HG02981 (cell line): ENCODE results near the gene MEGF9.
"Not testable (repeated sequence)": the region's sequence is repeated elsewhere in the genome, so short reads cannot be mapped to it uniquely, and the experiment has no call there.

Experiments
- ATAC-seq: cut with Tn5 transposase; IDR thresholded peaks from one replicate; pipeline ENCODE4 v1.9.1; 2021; ENCODE audit warnings: mild to moderate bottlenecking, moderate library complexity; ENCODE audit not compliant: unreplicated experiment

Gene MEGF9

GRCh38 chr9:120662513-120662912 is 51.8 kb downstream of the MEGF9 start:
- ATAC-seq, result no peak

GRCh38 chr9:120659676-120660075 is 54.6 kb downstream of the MEGF9 start:
- no peak for ATAC-seq

- no peak for ATAC-seq
Observed at GRCh38 chr9:120659209-120659608, 55.1 kb downstream of the MEGF9 start.

GRCh38 chr9:120655005-120655622 is 59.2 kb downstream of the MEGF9 start:
- peak; percentile 81 for ATAC-seq

- ATAC-seq, result no peak
Observed at GRCh38 chr9:120654272-120654671, 60.0 kb downstream of the MEGF9 start.

GRCh38 chr9:120653762-120654161 is 60.5 kb downstream of the MEGF9 start:
- no peak for ATAC-seq

GRCh38 chr9:120652934-120653333 is 61.3 kb downstream of the MEGF9 start:
- ATAC-seq, result no peak

- no peak for ATAC-seq
Observed at GRCh38 chr9:120650352-120650751, 63.9 kb downstream of the MEGF9 start.

GRCh38 chr9:120648581-120649197 is 65.6 kb downstream of the MEGF9 start:
- no peak for ATAC-seq

- no peak for ATAC-seq
Observed at GRCh38 chr9:120646948-120647347, 67.3 kb downstream of the MEGF9 start.

GRCh38 chr9:120645760-120646159 is 68.5 kb downstream of the MEGF9 start:
- no peak for ATAC-seq

GRCh38 chr9:120643061-120643460 is 71.2 kb downstream of the MEGF9 start:
- no peak for ATAC-seq

- no peak for ATAC-seq
Observed at GRCh38 chr9:120642129-120642770, 72.0 kb downstream of the MEGF9 start.

- ATAC-seq, result not testable (repeated sequence)
Observed at GRCh38 chr9:120640874-120641273, 73.4 kb downstream of the MEGF9 start.

- ATAC-seq, result no peak
Observed at GRCh38 chr9:120640380-120640779, 73.9 kb downstream of the MEGF9 start.

- ATAC-seq, result no peak
Observed at GRCh38 chr9:120637919-120638318, 76.4 kb downstream of the MEGF9 start.

- no peak for ATAC-seq
Observed at GRCh38 chr9:120636194-120636957, 77.9 kb downstream of the MEGF9 start.

GRCh38 chr9:120635011-120635410 is 79.3 kb downstream of the MEGF9 start:
- no peak for ATAC-seq

GRCh38 chr9:120630333-120630732 is 83.9 kb downstream of the MEGF9 start:
- no peak for ATAC-seq

- ATAC-seq, result not testable (repeated sequence)
Observed at GRCh38 chr9:120628925-120629497, 85.3 kb downstream of the MEGF9 start.

- ATAC-seq, result no peak
Observed at GRCh38 chr9:120628207-120628924, 85.9 kb downstream of the MEGF9 start.
